GM12878 (cell line): ENCODE measurements around the gene RNF31. TPM values are rescaled to one million over a fixed set of nuclear protein-coding genes. Genes with fewer than 3 reads are reported as not detected.

Source experiments
- BCL11A ChIP-seq: IDR thresholded peaks from 2 replicates; pipeline ENCODE4 v1.6.1; 2011; ENCODE audit warnings: low read depth, low read length
- CBX3 ChIP-seq: fragments of 200-600 bp; sonication (generic); IDR thresholded peaks from 2 replicates; pipeline ENCODE4 v1.6.1; 2016; ENCODE audit warnings: low read depth, borderline replicate concordance
- CUX1 ChIP-seq: IDR thresholded peaks from 2 replicates; pipeline ENCODE4 v1.6.1; 2012; ENCODE audit warnings: improper control_type of control experiment, low read depth, low read length; ENCODE audit not compliant: insufficient replicate concordance
- DPF2 ChIP-seq: fragments of 450-650 bp; IDR thresholded peaks from 2 replicates; pipeline ENCODE4 v1.6.1; 2017; ENCODE audit warnings: mild to moderate bottlenecking
- EP300 ChIP-seq, 2 experiments: fragments of 150-350 bp in 1 of 2; IDR thresholded peaks; 2 replicates each; pipeline ENCODE4 v1.6.1; 2011 to 2012; ENCODE audit warnings: low read depth in 2 of 2, low read length in 2 of 2, borderline replicate concordance in 1 of 2, improper control_type of control experiment in 1 of 2, inconsistent platforms in 1 of 2; ENCODE audit not compliant: control insufficient read depth in 1 of 2
- FOXM1 ChIP-seq: IDR thresholded peaks from 2 replicates; pipeline ENCODE4 v1.6.1; 2012; ENCODE audit warnings: low read depth, mild to moderate bottlenecking, inconsistent platforms, low read length, moderate library complexity
- JUNB ChIP-seq: IDR thresholded peaks from 2 replicates; pipeline ENCODE4 v1.6.1; 2016; ENCODE audit warnings: antibody characterized with exemption, mild to moderate bottlenecking
- MLLT1 ChIP-seq: fragments of 450-650 bp; IDR thresholded peaks from 2 replicates; pipeline ENCODE4 v1.6.1; 2016; ENCODE audit warnings: mild to moderate bottlenecking
- POLR2AphosphoS5 ChIP-seq: IDR thresholded peaks from 2 replicates; pipeline ENCODE4 v1.6.1; 2011; ENCODE audit warnings: mild to moderate bottlenecking, low read length, inconsistent platforms
- PRDM15 ChIP-seq: fragments of 450-650 bp; formaldehyde crosslinking; IDR thresholded peaks from 2 replicates; pipeline ENCODE4 v1.4.0; 2020; ENCODE audit warnings: mild to moderate bottlenecking, moderate library complexity
- RAD51 ChIP-seq: fragments of 450-650 bp; IDR thresholded peaks from 2 replicates; pipeline ENCODE4 v1.6.1; 2016; ENCODE audit warnings: moderate library complexity, mild to moderate bottlenecking, inconsistent platforms
- SIN3A ChIP-seq: IDR thresholded peaks from 2 replicates; pipeline ENCODE4 v1.6.1; 2012; ENCODE audit warnings: low read depth, low read length, improper control_type of control experiment
- TBL1XR1 ChIP-seq: IDR thresholded peaks from 2 replicates; pipeline ENCODE4 v1.6.1; 2012; ENCODE audit warnings: low read depth, low read length, improper control_type of control experiment
- ZNF592 ChIP-seq: fragments of 450-650 bp; IDR thresholded peaks from 2 replicates; pipeline ENCODE4 v1.6.1; 2017; ENCODE audit warnings: mild to moderate bottlenecking, moderate library complexity
- polyA plus RNA-seq, 11 experiments: library from polyadenylated mRNA; depleted of rRNA in 4 of 11; unstranded in 6 of 11; stranded (reverse) in 5 of 11; fragments of >200 nt; fragmentation: Nextera tagmentation in 4 of 11; fragmentation: Illumina TruSeq in 1 of 11; extraction: Ambion mirVana in 4 of 11; extraction: Trizol in 1 of 11; gene quantifications; 1 replicate in 1 of 11; 2 replicates in 10 of 11; pipeline versions ENCODE4 v1.2.1 to v1.2.3, GENCODE V29; 2011 to 2016; ENCODE audit warnings: inconsistent platforms in 2 of 11, missing spikeins in 2 of 11, low read depth in 1 of 11
- total RNA-seq, 4 experiments: library from RNA; depleted of rRNA in 3 of 4; stranded (reverse); fragments of >200 nt in 3 of 4; fragmentation: Illumina TruSeq in 1 of 4; extraction: Trizol in 1 of 4; gene quantifications; 2 replicates each; pipeline versions ENCODE4 v1.2.1 to v1.2.3, GENCODE V29; 2013 to 2021

RNF31 gene
- total and polyA plus RNA-seq, 10 of the 15 experiments (the other 5 are each of a cell fraction or from before 2014, with no cell fraction given), result 8.5 to 92.7 (median 52.0) TPM

- TF ChIP-seq MLLT1, result no peak
- TF ChIP-seq CUX1, result no peak
- no peak for TF ChIP-seq CBX3
- TF ChIP-seq PRDM15 (CRISPR knock-in tag), result no peak
- TF ChIP-seq DPF2, result no peak; the same call in 1 of the 2 replicates
- no peak for TF ChIP-seq EP300 (IDR thresholded peaks at IDR 0.05; ENCODE audit: borderline replicate concordance in 1 of 2, control insufficient read depth in 1 of 2, low read depth in 2 of 2, low read length in 2 of 2)
- TF ChIP-seq SIN3A, result peak; percentile 80
- no peak for TF ChIP-seq BCL11A
- TF ChIP-seq ZNF592, result no peak
- TF ChIP-seq POLR2AphosphoS5, result peak; percentile 80; the same call in 1 of the 2 replicates
- no peak for TF ChIP-seq JUNB
- TF ChIP-seq FOXM1, result no peak
- no peak for TF ChIP-seq RAD51
- TF ChIP-seq TBL1XR1, result no peak
Observed at GRCh38 chr14:24146453-24146977, 783 bp upstream of the RNF31 start, which contains the start of gene PSME2 (continued).
